Stimulated activated CD4-positive, alpha-beta T cell treated with anti-CD3 and anti-CD28 coated beads, Interleukin-1b, Interleukin-23, amount 100 ng/mL, for 48 hours (primary cell): ENCODE data around the gene C1orf35.
A peak's percentile ranks its signal among the peaks of the same experiment; 100 is the strongest.

Experiments
- DNase-seq: peaks from one replicate; pipeline ENCODE4 v3.0.0-alpha.2; 2020

C1orf35 gene

DNA sequence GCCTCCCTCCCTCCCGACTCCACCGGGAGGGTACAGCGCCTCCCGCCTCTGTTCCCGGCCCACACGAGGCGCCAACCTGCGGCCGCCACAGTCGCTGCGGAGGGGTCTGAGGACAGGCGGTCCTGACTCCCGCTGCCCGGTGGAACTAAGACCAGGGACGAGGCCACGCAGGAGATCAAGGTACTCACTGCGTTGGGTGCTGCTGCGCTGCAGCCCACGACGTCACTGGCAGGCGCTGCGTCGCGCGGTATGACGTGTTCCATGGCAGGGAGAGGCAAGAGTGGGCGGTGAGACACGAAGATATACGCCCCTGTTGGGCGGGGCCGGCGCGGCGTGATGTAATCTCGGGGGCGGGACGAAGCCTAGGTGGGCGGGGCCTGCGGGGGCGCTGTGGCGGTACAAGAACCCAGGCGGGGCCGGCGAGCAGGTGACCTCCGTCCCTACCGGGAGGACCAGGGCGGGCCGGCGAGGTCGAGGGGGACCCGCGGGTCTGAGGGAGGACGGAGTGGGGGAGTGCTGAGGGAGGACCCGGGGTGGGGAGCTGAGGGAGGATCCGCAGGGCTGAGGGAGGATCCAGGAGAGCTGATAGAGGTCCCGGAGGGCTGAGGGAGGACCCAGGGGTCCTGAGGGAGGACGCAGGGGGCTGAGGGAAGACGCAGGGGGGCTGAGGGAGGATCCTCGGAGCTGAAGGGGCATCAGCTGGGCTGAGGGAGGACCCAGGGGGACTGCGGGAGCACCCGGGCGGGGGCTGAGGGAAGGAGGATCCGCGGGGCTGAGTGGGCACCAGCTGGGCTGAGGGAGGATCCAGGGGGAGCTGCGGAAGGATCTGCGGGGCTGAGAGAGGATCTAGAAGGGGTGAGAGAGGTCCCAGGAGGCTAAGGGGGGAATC lies 6.2 kb upstream of the C1orf35 start, which contains the start of gene MRPL55:
Gene MRPL55, minus strand, starts transcription at position 227 of the 889 bp plus-strand sequence. CDS start 1,039 bp downstream, outside the sequence.
- DNase-seq, result peak; percentile 98

DNA sequence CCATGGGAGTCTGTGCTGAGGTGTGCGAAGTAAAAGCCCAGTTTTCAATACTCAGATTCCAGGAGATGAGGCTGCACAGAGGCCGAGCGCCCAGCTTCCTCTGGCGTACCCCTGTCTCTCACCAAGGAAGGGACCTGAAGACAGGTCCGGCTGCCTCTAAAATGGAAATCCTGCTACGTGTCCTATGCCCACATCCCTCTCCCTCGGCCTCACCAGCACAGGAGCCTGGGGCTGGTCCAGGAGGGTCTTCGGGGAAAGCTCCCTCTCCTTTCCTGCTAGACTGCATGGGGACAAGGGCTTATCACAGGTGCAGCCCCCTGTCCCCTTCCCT lies 5.6 kb upstream of the C1orf35 start:
- no peak for DNase-seq

DNA sequence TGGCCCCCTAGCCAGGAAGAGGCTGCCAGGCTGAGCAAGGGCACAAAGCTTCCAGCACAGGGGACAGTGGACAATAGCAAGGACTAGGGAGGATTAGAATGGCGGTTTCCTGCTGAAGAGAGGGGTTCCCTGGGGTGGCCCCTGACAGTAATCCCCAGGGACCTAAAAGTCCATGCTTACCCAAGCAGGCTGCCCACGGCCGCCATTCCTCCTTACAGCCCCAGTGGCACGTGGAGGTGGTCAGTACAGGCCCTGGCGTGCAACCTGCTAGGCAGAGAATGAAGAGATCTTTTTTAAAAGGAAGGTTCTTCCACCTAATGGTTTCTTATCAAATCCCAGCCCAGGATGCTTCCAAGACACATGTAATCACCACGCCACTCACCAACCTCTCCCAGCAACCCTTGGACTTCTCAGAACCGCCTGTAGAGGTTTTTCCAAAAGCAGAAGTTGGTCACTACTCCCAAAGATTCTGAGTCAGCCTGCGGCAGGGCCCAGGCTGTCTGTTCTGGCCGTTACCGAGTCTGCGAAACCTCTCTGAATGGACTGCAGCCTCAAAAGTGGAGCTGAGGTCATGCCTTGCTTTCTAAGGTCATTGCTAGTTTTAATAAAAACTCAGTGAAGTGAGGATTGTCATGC lies 5.0 kb upstream of the C1orf35 start:
- no peak for DNase-seq

DNA sequence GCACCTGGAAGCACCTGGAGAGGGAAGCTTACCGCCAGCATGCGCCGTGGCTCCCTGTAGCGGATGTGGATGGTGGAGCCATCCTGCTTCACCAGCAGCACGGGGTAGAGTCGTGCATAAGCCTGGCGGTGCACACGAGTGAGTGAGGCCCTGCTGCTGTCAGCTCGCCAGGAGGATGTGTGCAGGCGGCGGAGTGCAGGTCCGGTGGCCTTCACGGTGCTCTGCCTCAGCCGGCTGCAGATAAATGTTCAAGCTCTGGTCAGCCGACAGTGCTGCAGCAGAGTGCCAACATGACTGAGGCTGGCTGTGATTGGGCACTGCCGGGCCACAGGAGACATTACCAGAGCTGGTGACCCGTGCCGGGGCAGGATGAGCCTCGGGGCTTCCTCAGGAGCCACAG lies 4.5 kb upstream of the C1orf35 start:
- no peak for DNase-seq

DNA sequence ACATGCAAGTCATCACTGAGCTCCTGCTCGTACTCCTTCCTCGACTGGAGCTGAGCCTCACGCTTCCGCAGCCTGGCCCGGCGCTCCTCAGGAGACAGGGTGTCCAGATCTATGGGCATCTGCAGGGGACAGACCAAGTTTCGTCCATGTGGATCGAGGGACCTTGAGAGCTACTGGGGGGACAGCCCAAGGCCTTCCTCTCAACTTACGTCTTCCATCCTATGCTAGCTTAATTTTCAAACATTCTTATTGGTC lies 3.6 kb upstream of the C1orf35 start:
- no peak for DNase-seq

DNA sequence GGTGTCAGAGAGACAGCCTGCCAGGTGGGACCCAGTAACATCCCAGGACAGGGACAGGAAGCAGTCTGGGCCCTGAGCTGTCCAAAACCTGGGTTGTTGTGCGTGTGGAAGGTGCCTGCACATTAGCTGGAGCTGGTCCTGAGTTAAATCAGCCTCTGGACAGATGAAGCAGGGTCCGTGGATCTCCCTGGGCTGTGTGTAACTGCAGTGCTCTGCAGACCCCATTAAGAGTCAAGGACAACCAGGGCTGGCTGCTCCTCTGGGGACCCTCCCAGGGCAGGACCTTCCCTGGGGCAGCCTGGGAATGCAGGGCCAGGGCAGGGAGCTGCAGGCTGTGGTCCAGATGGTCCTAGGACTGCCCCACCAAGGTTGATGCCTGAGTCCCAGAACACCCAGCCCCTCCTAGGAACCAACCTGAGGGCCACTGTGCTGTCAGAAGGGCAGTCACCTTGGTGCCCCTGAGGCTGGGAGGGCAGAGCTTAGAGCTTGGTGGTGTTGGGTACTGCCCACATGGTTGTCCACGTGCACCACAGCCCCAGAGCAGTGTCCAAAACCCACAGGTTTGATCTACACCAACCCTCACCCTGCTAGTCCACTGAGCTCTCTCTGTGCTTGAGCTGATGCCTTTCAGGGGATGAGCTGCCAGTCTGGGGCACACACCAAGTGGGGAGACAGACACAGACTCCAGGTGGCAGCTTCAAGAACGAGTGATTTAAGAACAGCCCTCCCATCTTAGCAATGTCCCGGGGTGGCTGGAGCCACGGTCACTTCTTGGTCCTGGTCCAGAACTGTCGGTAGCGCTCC lies 3.1 kb upstream of the C1orf35 start:
- DNase-seq, result no peak

DNA sequence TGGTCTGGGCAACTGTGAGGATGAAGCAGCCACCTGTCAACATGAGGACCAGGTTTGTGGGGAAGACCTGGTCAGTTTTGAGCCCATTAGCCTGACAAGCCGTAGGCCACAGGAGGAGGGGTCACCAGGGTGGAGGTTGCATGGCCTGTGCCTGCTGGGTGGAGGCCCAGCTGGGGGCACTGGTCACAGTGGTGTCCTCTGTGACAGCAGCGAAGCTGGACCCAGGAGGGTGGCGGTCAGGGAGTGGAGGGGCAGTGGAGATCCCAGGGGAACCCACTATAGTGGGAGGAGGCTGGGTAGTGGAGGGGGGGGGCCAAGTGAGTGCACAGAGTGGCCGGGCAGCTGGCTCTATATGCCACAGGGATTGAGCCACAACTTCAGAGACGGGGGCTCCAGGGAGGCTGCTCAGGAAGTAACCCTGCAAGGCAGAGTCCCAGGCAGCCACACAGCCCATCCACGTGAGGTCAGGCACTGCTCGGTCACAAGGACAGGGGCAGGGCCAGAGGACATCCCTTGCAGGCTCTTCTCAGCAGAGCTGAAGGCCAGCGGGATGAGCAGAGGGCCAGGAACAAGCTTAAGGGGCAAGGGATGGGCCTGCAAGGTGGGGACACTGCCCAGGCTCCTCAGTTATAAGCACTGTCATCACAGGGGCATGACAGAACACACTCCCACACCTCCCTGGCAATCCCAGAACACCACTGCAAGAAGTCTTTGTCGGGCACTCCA lies 2.3 kb upstream of the C1orf35 start:
- no peak for DNase-seq

DNA sequence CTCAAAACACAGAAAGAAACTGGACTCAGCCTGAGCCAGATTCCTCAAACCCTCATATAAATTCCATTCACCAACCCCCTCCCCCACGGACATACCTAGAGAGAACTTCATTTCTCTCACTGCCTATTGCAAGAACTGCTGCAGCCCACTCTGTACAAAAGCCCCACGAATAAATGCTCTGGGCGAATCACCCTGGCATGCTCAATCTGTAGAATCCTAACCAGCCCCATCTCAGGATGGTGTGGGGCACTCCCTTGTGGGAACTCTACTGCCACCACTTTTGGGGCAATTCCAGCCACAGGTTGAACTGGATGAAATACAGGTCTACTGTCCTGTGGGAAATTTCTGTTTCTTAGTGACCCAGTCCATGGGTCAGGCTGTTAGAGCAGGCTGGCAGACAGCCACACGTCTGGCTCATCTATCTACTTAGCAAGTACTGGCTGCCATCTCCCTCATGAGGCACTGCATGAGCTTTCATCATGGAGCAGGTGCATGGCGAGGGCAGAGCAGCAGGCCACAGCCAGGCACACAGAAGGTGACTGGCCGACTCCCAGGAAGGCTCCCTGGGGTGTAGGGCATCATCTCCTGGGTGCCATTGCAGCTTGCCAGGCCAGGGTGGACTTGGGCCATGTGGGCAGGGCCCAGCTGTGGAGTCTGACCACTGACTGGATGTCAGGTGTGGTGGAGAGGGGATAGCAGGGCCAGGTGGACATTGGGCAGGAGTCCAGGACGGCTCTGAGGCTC lies 1.6 kb upstream of the C1orf35 start:
- DNase-seq, result no peak

DNA sequence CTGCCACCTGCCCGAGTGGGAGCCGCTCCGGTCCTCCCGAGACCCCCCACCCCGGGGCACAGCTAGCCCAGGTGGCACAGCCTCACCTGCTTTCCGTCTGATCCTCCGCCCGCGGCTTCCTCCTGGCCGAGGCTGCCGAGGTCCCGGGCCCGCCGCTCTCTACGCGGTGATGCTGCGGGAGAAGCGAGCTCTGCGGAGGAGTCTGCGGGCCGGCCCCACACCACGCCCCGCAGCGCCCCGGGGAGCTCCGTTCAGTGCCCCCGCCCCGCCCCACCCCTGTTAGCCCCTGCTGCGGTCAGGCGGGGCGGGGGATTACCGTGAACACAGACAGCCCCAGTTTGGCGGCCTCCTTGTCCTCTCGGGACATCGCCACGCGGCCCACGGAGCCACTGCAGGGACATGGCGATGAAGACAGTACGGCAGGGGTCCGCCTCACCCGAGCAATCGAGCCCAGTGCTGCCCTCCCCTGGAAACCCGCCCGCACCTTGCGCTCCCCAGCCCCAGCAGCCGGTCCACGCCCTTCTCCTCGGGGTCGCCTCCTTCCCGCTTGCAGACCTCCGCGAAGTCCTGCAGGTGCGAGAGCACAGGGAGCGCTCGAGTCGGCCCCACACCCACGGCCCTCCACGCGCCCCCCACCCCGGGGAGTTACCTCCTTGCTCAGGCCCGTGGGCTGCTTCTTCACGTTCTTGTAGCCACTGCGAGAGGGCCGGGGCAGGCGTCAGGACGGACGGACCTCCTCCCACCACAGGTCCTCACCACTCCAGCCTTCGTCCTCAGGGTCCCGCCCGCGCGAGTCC lies 933 bp downstream of the C1orf35 start:
- DNase-seq, result peak; percentile 58

DNA sequence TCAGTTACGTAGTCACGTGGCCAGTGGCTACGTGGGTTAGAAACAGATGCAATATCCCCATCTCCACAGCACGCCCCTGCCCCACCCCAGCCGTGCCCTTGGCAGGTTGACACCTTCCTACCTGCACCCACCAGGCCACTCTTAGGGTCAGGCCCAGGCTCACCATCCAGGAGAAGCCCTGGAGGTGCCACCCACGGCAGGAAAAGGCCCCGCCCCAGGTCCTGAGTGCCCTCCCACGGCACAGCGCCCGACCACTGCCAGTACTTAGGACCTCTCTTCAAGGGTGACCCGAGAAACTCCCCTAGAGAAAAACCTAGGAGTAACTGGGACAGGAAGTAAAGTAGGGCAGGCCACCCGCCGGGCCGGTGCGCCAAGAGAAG lies 1.5 kb downstream of the C1orf35 start:
- no peak for DNase-seq

DNA sequence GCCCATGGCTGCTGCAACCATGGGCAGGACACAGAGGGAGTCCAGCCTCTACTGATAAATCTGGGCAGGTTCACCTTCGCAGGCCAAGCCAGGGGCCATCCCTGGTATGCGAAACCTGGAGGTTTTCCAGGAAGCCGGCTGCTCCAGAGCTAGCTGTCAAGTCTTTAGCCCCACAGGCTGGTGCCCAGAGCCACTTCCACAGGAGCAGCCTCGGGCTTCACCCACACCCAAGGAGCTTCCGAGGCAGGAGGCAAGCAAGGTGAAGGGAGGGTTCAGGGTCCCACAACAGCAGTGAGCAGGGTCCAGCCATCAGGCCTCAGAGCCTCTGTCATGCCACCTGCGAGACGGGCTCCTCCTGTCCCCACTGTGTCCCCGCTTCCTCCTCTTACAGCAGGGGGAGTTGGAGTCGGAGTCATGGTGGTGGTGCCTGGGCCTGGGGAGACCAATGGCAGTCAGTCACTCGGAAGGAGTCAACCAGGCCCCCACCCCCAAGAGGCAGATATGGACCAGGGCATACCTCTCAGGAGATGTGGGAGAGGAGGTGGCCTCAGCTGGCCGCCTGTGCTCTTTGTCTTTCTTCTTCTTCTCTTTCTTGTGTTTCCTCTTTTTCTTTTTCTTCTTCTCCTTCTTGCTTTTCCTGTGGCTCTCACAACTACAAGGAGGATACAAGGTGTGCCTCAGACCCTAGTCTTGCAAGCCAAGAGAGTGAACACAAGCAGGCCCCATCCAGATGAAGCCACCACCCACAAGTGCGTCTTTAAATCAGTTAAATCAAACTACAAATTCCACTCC lies 2.1 kb downstream of the C1orf35 start:
- no peak for DNase-seq

DNA sequence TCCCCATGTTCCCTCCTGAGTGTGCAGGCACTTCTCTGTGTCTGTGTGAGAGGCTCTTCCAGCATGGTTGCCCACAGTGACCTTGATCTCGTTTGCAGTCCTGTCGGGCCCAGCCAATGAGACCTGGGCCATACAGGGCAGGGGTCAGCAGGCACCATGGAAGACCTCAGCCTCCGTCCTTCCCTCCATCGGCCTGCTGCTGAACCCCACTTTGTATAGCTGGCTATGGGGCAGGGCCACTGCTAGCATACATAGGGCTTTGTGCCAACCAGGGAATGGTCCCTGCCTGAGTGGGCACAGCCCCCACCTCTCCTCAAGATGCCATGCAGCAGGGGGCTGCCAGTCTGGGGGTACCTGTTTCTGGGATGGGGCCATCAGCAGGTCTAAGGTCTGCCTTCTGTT lies 3.8 kb downstream of the C1orf35 start:
- DNase-seq, result no peak

DNA sequence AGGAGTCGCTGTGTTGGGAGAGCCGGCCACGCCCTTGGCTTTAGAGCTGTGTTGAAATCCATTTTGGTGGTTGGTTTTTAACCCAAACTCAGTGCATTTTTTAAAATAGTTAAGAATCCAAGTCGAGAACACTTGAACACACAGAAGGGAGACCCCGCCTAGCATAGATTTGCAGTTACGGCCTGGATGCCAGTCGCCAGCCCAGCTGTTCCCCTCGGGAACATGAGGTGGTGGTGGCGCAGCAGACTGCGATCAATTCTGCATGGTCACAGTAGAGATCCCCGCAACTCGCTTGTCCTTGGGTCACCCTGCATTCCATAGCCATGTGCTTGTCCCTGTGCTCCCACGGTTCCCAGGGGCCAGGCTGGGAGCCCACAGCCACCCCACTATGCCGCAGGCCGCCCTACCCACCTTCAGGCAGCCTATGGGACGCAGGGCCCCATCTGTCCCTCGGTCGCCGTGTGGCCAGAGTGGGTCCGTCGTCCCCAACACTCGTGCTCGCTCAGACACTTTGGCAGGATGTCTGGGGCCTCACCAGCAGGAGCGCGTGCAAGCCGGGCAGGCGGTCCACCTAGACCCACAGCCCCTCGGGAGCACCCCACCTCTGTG lies 4.7 kb downstream of the C1orf35 start:
- DNase-seq, result no peak

DNA sequence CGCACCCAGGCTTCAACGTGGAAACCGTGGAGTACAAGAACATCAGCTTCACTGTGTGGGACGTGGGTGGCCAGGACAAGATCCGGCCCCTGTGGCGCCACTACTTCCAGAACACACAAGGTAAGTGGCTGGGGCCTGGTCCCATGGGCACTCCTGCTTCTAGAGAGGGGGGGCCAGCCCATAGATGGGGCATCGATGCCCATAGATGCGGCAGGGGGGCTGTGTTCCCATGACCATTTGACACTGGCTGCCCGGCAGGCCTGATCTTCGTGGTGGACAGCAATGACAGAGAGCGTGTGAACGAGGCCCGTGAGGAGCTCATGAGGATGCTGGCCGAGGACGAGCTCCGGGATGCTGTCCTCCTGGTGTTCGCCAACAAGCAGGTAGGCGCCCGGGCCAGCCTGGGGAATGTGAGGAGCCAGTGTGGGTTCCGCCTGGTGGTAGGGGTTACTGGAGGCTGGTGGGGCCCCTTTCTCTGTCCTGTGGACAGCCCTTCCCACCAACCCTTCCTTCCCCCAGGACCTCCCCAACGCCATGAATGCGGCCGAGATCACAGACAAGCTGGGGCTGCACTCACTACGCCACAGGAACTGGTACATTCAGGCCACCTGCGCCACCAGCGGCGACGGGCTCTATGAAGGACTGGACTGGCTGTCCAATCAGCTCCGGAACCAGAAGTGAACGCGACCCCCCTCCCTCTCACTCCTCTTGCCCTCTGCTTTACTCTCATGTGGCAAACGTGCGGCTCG lies 5.6 kb downstream of the C1orf35 start:
- no peak for DNase-seq

DNA sequence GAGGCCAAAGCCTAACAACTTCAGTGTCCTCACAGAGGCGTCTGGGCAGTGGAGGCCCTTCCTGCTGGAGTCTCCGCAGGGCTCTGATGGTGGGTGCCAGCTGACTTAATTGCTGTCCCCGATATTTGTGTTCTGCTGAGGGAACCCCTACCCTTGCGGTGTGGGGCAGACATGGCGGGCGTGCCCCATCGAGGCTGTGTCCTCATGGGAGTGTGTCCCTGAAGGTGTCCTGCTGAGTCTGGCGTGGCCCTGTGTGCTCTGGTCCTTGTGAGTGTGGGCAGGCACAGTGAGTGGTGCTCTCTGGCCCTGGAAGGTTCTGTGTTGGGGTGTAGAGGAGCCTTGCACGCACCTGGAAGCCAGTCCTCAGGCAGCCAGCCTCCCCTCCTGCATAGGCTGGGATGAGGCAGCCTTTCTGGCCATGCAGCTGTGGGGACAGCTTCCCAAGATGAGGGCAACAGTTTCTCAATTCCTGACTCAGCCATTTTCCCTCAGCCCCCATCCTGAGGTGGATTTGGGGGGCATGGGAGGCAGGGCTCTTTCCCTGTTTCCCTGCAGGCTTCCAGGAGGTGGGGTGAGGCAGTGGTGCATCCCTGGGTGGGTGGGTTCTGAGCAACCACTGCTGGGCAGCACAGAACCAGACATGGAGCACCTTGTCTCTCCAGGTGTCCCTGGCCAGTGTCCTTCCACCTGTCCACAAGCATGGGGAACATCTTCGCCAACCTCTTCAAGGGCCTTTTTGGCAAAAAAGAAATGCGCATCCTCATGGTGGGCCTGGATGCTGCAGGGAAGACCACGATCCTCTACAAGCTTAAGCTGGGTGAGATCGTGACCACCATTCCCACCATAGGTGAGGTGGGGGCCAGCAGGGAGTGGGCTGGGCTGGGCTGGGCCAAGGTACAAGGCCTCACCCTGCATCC lies 6.5 kb downstream of the C1orf35 start:
- no peak for DNase-seq

DNA sequence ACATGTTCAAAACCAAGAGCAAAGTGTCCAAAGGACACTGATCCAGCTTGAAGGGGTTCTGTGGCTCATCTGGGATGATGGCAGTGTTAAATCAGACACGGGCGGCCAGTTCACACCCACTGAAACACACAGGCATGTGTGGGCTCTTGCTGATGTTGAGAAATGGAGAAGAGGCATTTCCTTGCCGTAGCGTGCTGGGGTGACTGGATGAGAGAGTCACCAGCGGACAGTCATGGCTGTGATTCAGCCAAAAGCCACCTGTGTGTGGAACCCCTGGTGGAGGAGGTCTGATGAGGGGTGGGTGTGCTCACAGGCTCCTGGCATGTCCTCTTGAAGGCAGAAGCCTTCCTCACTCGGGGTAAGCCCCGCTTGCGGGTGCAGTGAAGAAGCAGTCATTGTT lies 7.2 kb downstream of the C1orf35 start:
- DNase-seq, result no peak

DNA sequence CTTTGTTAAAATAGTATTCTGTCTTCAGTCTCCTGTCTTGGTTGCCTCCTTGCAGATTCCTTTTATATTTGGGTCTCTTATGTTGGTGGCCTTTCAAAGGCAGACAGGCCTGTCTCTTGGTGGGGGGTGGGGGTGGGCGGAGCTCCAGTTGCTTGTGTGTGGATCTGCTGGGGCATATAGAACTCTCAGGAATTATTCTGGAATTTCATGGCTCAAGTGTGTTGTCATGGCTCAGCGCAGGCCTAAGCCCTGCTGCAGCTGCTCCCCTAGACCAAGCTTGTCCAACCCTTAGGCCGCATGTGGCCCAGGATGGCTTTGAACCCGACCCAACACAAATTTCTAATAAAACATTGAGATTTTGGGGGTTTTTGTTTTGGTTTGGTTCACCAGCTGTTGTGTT lies 8.0 kb downstream of the C1orf35 start:
- no peak for DNase-seq

DNA sequence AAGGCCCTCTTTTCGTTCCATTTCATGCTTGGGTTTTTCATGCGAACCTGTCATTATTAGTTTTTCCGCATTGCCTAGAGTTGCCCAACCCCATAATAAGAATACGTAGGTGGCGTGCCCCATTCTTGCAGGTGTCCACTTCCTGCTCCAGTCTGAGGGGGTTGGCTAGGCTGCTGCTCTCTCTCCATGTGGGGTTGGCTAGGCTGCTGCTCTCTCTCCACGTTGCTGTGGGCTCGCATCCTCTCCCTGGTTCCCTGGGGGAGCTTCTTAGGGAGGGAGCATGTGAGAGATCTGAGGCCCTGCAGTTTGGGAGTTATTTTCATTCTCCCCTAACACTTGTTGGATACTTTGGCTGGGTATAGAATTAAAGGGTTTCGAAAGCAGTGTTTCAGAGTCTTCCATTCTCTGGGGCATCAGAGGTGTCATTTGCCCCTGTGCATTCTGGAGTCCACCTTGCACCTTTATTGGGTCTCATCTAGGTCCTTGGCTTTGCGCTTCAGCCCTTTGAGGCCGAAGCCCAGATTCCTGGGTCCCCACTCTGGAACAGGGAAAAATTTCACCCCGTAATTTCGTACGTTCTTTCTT lies 8.6 kb downstream of the C1orf35 start:
- no peak for DNase-seq
